Tibial nerve (tissue), 4 donors: Measurements from ENCODE around the gene DOC2B.

ENCODE experiments used
- EP300 ChIP-seq, 2 donors: sonication (generic); formaldehyde crosslinking; IDR thresholded peaks; one replicate each; pipeline ENCODE4 v1.6.1; 2017; ENCODE audit warnings: antibody characterized with exemption in 2 of 2, mild to moderate bottlenecking in 1 of 2
- POLR2A ChIP-seq, 2 donors: fragments of 450-650 bp; IDR thresholded peaks; one replicate each; pipeline ENCODE4 v1.6.1; 2017; ENCODE audit warnings: antibody characterized with exemption in 2 of 2, mild to moderate bottlenecking in 2 of 2, moderate library complexity in 2 of 2
- TF ChIP-seq, protein P1 (sequence below), 5 experiments: fragments of 200-600 bp in 3 of 5; fragments of 450-650 bp in 2 of 5; sonication (generic) in 3 of 5; IDR thresholded peaks; one replicate each; pipeline ENCODE4 v1.5.1; 2016 to 2019; ENCODE audit warnings: antibody characterized with exemption in 5 of 5, mild to moderate bottlenecking in 3 of 5, moderate library complexity in 2 of 5

DNA sequence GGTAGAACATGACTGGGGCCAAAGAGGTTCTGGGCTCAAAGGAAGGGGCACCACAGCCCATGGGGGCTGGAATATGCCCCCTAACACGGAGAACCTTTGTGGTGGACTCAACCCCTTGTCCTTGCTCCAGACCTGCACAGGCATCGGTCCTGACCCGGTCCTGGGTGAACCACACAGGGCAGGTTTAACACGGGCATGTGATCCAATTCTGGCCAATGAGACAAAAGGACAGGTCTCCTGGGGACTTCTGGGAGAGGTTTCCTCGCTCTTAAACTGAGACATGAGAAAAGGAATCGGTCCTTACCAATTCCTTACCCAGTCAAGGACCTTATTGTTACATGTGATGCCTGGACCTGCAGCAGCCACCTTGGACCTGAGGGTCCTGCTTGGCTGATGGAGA lies 3.7 kb downstream of the DOC2B start:
- TF ChIP-seq POLR2A (IDR thresholded peaks at IDR 0.05) (no peak), EP300 (IDR thresholded peaks at IDR 0.05) (no peak)
- TF ChIP-seq, protein P1, sequence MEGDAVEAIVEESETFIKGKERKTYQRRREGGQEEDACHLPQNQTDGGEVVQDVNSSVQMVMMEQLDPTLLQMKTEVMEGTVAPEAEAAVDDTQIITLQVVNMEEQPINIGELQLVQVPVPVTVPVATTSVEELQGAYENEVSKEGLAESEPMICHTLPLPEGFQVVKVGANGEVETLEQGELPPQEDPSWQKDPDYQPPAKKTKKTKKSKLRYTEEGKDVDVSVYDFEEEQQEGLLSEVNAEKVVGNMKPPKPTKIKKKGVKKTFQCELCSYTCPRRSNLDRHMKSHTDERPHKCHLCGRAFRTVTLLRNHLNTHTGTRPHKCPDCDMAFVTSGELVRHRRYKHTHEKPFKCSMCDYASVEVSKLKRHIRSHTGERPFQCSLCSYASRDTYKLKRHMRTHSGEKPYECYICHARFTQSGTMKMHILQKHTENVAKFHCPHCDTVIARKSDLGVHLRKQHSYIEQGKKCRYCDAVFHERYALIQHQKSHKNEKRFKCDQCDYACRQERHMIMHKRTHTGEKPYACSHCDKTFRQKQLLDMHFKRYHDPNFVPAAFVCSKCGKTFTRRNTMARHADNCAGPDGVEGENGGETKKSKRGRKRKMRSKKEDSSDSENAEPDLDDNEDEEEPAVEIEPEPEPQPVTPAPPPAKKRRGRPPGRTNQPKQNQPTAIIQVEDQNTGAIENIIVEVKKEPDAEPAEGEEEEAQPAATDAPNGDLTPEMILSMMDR (IDR thresholded peaks at IDR 0.05): no peak
